Lung (tissue), 12 donors: ENCODE data around the gene MOK. TPM values are rescaled to one million over a fixed set of nuclear protein-coding genes. Genes with fewer than 3 reads are reported as not detected.

Experiments
- ATAC-seq: fragments of 200-7000 bp; cut with Tn5 transposase; one replicate; pipeline ENCODE4 v1.9.1; 2020; ENCODE audit warnings: moderate number of reproducible peaks; ENCODE audit not compliant: insufficient read depth, low FRiP score
- DNase-seq, 3 donors: peaks; one replicate each; pipeline ENCODE4 v3.0.0-alpha.2; 2013 to 2017
- H3K27ac ChIP-seq, 2 donors: one replicate each; pipeline ENCODE4 v1.5.1; 2013; ENCODE audit warnings: mild to moderate bottlenecking in 2 of 2, moderate library complexity in 2 of 2, control low read depth in 1 of 2, inconsistent platforms in 1 of 2, low read depth in 1 of 2, low read length in 1 of 2
- H3K27me3 ChIP-seq, 3 donors: one replicate each; pipeline ENCODE4 v1.5.1; 2013; ENCODE audit warnings: low read length in 2 of 3; ENCODE audit not compliant: control insufficient read depth in 3 of 3, insufficient read depth in 3 of 3
- H3K36me3 ChIP-seq, 4 donors: one replicate each; pipeline ENCODE4 v1.5.1; 2013; ENCODE audit warnings: low read length in 4 of 4, mild to moderate bottlenecking in 1 of 4, moderate library complexity in 1 of 4; ENCODE audit not compliant: control insufficient read depth in 4 of 4, insufficient read depth in 4 of 4
- H3K4me1 ChIP-seq, 5 donors: one replicate each; pipeline ENCODE4 v1.5.1; 2013; ENCODE audit warnings: low read length in 5 of 5, mild to moderate bottlenecking in 2 of 5, moderate library complexity in 1 of 5; ENCODE audit not compliant: control insufficient read depth in 5 of 5, insufficient read depth in 5 of 5
- H3K4me3 ChIP-seq: one replicate; pipeline ENCODE4 v1.5.1; 2013; ENCODE audit warnings: mild to moderate bottlenecking, control low read depth, moderate library complexity
- H3K9ac ChIP-seq, 2 donors: one replicate each; pipeline ENCODE4 v1.5.1; 2013; ENCODE audit warnings: low read length in 2 of 2, control low read depth in 1 of 2; ENCODE audit not compliant: insufficient read depth in 1 of 2
- H3K9me3 ChIP-seq, 4 donors: one replicate each; pipeline ENCODE4 v1.5.1; 2013; ENCODE audit warnings: low read length in 3 of 4, mild to moderate bottlenecking in 1 of 4, moderate library complexity in 1 of 4; ENCODE audit not compliant: control insufficient read depth in 4 of 4, insufficient read depth in 3 of 4
- WGBS, 2 donors: extraction: QIAGEN DNeasy Blood & Tissue Kit; methylation state at CpG; one replicate each; pipeline ENCODE4 v1.1.7; 2013; 5-methylcytosine and 5-hydroxymethylcytosine counted together
- polyA plus RNA-seq, 2 donors: library from polyadenylated mRNA; stranded (reverse); fragments of 200-250 nt; gene quantifications; one replicate each; pipeline ENCODE4 v1.2.1, GENCODE V29; 2013
- total RNA-seq, 2 donors: library from RNA; depleted of rRNA in 1 of 2; stranded (reverse); fragments of >200 nt in 1 of 2; gene quantifications; one replicate each; pipeline ENCODE4 v1.2.1, GENCODE V29; 2014 to 2021
- TF ChIP-seq, protein P1 (sequence below): IDR thresholded peaks from 2 replicates; pipeline ENCODE4 v1.5.1; 2012; ENCODE audit warnings: mild to moderate bottlenecking; ENCODE audit errors: control extremely low read depth, extremely low read depth
- donor health status: control.
- donor health status: control.
- donor health status: Bipolar disorder and iron deficiency.
- donor health status: healthy.
- donor health status: DM: yes; HTN: yes; CAD: no.

Gene MOK
- total and polyA plus RNA-seq, 4 donors: 11.1 to 35.4 (median 25.4) TPM

DNA sequence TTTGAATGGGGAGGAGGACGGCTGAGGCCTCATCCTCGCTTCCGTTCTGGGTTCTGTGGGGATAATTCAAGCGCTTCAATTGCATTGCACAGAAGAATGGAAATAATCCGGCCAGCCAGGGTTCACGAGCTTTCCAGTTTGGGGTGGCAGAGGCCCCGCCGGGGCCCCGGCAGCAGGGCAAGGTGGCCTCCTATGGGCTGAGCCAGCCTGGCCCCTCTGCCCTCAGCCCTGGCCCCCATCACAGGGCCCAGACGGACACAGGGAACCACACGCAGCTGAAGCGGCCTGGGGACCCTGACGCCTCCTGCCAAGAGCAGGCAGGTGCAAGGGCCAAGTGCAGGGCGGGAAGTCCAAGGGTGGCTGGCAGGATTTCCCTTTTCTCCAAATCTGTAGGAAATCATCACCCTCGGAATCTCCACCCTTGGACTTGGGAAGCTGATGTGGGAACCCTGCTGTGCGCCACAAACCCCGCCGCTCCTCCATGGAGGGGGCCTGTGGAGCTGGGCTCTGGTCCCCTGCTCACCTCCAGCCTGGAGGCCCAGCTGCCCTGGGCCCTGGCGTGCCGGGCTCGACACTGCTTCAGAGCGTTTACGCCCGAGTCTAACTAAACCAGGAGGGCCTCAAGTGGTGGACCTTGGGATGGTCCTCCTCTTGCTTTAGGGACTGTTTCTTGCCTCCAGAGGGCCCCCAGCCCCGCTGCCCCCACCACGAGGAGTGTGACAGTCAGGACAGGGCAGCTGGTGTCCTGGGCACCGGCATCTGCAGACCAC lies 78.4 kb downstream of the MOK start:
- H3K27ac ChIP-seq: no peak overlapping the region
- H3K36me3 ChIP-seq: peaks cover 2 to 9% (median 6%) of the 10 kb centered on the region in 4 donors
- no peak overlapping the region for H3K4me3 ChIP-seq
- no peak overlapping the region for H3K9ac ChIP-seq
- H3K9me3 ChIP-seq: no peaks in the 10 kb centered on the region
- WGBS, 2 donors: 90 to 91% methylated on average over 27 of the region's 27 CpGs
- H3K4me1 ChIP-seq: no peaks in the 10 kb centered on the region
- TF ChIP-seq, protein P1, sequence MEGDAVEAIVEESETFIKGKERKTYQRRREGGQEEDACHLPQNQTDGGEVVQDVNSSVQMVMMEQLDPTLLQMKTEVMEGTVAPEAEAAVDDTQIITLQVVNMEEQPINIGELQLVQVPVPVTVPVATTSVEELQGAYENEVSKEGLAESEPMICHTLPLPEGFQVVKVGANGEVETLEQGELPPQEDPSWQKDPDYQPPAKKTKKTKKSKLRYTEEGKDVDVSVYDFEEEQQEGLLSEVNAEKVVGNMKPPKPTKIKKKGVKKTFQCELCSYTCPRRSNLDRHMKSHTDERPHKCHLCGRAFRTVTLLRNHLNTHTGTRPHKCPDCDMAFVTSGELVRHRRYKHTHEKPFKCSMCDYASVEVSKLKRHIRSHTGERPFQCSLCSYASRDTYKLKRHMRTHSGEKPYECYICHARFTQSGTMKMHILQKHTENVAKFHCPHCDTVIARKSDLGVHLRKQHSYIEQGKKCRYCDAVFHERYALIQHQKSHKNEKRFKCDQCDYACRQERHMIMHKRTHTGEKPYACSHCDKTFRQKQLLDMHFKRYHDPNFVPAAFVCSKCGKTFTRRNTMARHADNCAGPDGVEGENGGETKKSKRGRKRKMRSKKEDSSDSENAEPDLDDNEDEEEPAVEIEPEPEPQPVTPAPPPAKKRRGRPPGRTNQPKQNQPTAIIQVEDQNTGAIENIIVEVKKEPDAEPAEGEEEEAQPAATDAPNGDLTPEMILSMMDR: no peak
- ATAC-seq (no peak), DNase-seq (no peak)
- no peaks in the 10 kb centered on the region for H3K27me3 ChIP-seq

DNA sequence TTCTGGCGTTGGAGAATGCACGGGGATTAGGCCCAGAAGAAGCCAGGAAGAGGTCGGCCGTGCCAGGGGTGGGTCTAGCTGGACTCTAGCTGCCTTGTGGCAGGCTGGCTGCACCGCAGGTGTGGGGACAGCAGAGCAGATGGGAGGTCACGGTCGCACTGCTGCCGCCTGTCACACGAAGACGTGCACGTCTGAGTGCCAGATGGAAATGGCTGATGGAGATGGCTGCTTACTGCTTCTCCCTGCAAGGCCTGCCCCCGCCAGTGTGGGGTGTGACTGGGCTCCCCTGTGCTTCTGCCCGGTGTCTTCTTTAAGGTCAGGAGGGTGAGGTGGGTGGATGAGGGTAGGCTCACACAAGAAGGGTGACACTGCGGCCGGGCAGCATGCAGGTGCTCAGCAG lies 79.0 kb downstream of the MOK start:
- DNase-seq (no peak), ATAC-seq (no peak)
- no peak overlapping the region for H3K27ac ChIP-seq
- H3K9ac ChIP-seq: no peak overlapping the region
- no peaks in the 10 kb centered on the region for H3K4me1 ChIP-seq
- peaks cover 0 to 9% (median 6%) of the 10 kb centered on the region in 4 donors for H3K36me3 ChIP-seq
- no peaks in the 10 kb centered on the region for H3K9me3 ChIP-seq
- H3K27me3 ChIP-seq: no peaks in the 10 kb centered on the region
- TF ChIP-seq, protein P1: no peak
- WGBS, 2 donors: 91 to 95% methylated on average over 15 of the region's 15 CpGs
- H3K4me3 ChIP-seq: no peak overlapping the region

GRCh38 chr14:102225386-102225785 lies 79.6 kb downstream of the MOK start:
- TF ChIP-seq, protein P1: no peak
- Histone ChIP-seq H3K36me3 (peaks cover 0 to 7% (median 5%) of the 10 kb centered on the region in 4 donors), H3K27me3 (no peaks in the 10 kb centered on the region), H3K4me3 (no peak overlapping the region), H3K9ac (no peak overlapping the region), H3K27ac (no peak overlapping the region), H3K9me3 (no peaks in the 10 kb centered on the region), H3K4me1 (no peaks in the 10 kb centered on the region)
- no peak for DNase-seq
- 95 to 99% methylated on average over 7 of the region's 7 CpGs for WGBS, 2 donors
- ATAC-seq: no peak

DNA sequence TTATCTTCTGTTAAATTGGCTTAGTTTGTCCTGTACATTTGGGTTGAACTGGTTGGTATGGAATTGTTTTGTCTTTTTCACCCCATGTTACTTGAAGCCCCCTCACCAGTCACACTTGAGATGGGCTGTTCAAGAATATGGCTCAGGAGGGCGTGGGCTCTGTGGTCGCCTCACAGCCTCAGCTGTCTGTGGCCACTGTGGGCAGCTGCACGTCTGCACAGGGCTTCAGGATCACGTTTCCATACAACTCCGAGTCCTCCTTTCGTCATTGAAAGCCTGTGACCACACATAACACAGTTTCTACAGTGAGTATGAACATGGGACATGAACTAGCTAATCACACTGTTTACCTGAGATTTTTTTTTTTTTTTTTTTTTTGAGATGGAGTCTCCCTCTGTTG lies 81.3 kb downstream of the MOK start:
- no peaks in the 10 kb centered on the region for H3K4me1 ChIP-seq
- H3K9ac ChIP-seq: no peak overlapping the region
- ATAC-seq (no peak), DNase-seq (no peak)
- H3K9me3 ChIP-seq: no peaks in the 10 kb centered on the region
- 86 to 95% methylated on average over 6 of the region's 6 CpGs for WGBS, 2 donors
- H3K36me3 ChIP-seq: peaks cover 0 to 13% (median 8%) of the 10 kb centered on the region in 4 donors
- TF ChIP-seq, protein P1: no peak
- no peak overlapping the region for H3K4me3 ChIP-seq
- no peak overlapping the region for H3K27ac ChIP-seq
- H3K27me3 ChIP-seq: no peaks in the 10 kb centered on the region
